NCI-H748 (cell line): ENCODE measurements around the gene NR4A3.
"Not testable (repeated sequence)": the region's sequence is repeated elsewhere in the genome, so short reads cannot be mapped to it uniquely, and the experiment has no call there.

Experiments used
- DNase-seq: peaks from one replicate; lab custom pipeline; 2025; ENCODE audit not compliant: unreplicated experiment; lab: John Stamatoyannopoulos, UW

NR4A3 gene

GRCh38 chr9:99821396-99822108, at the start of gene NR4A3:
NR4A3 (plus strand) TSS chr9:99821885; CDS start chr9:99828043, 6,158 bp downstream.
- DNase-seq, result peak; percentile 98

- peak; percentile 89 for DNase-seq
Measured at GRCh38 chr9:99773468-99774138, 48.1 kb upstream of the NR4A3 start.

GRCh38 chr9:99778308-99778707, 43.4 kb upstream of the NR4A3 start:
- DNase-seq, result no peak

- DNase-seq, result no peak
Measured at GRCh38 chr9:99778836-99779235, 42.8 kb upstream of the NR4A3 start.

GRCh38 chr9:99779277-99779676, 42.4 kb upstream of the NR4A3 start:
- no peak for DNase-seq

GRCh38 chr9:99782349-99782748, 39.3 kb upstream of the NR4A3 start:
- DNase-seq, result not testable (repeated sequence)

GRCh38 chr9:99782962-99783718, 38.5 kb upstream of the NR4A3 start:
- no peak for DNase-seq

- DNase-seq, result no peak
Measured at GRCh38 chr9:99783799-99784198, 37.9 kb upstream of the NR4A3 start.

- no peak for DNase-seq
Measured at GRCh38 chr9:99785010-99785590, 36.6 kb upstream of the NR4A3 start.

- DNase-seq, result no peak
Measured at GRCh38 chr9:99787556-99787955, 34.1 kb upstream of the NR4A3 start.

GRCh38 chr9:99793528-99793927, 28.2 kb upstream of the NR4A3 start:
- no peak for DNase-seq

GRCh38 chr9:99796231-99796630, 25.5 kb upstream of the NR4A3 start:
- no peak for DNase-seq

- DNase-seq, result no peak
Measured at GRCh38 chr9:99801775-99802174, 19.9 kb upstream of the NR4A3 start.

GRCh38 chr9:99803694-99804093, 18.0 kb upstream of the NR4A3 start:
- DNase-seq, result no peak

- peak; percentile 69 for DNase-seq
Measured at GRCh38 chr9:99807276-99807852, 14.3 kb upstream of the NR4A3 start.

GRCh38 chr9:99807956-99808355, 13.7 kb upstream of the NR4A3 start:
- no peak for DNase-seq

GRCh38 chr9:99808454-99808853, 13.2 kb upstream of the NR4A3 start:
- no peak for DNase-seq

GRCh38 chr9:99809586-99810319, 11.9 kb upstream of the NR4A3 start:
- DNase-seq, result no peak

- peak; percentile 31 for DNase-seq
Measured at GRCh38 chr9:99811172-99811571, 10.5 kb upstream of the NR4A3 start.

- DNase-seq, result no peak
Measured at GRCh38 chr9:99811598-99812383, 9.9 kb upstream of the NR4A3 start.
